WTC11 (cell line): ENCODE results near the gene GSTP1. TPM values are rescaled to one million over a fixed set of nuclear protein-coding genes. Genes with fewer than 3 reads are reported as not detected.

Experiments used
- ATAC-seq: fragments of 200-7000 bp; cut with Tn5 transposase; 2 replicates; pipeline ENCODE4 v1.10.0; 2021; ENCODE audit warnings: mild to moderate bottlenecking, moderate library complexity
- CTCF ChIA-PET: fragments of 300-600 bp; sonication (Branson Sonifier 250); formaldehyde crosslinking; loops from one replicate; lab custom pipeline; 2021; ENCODE audit warnings: antibody characterized with exemption; lab: Charles Lee
- POLR2A ChIA-PET: fragments of 350-600 bp; sonication (Branson Sonifier 250); formaldehyde crosslinking; loops from one replicate; lab custom pipeline; 2021; ENCODE audit warnings: antibody characterized with exemption; lab: Charles Lee
- DNase-seq: peaks from one replicate; pipeline ENCODE4 v3.0.0; 2021; ENCODE audit warnings: low spot score
- H3K27ac Mint-ChIP-seq: 2 replicates; pipeline ENCODE4 v1.8.0; 2021; ENCODE audit warnings: mixed read lengths
- H3K27me3 Mint-ChIP-seq: 2 replicates; pipeline ENCODE4 v1.8.0; 2021; ENCODE audit warnings: low read depth, mild to moderate bottlenecking, moderate library complexity, mixed read lengths
- H3K36me3 Mint-ChIP-seq: 2 replicates; pipeline ENCODE4 v1.8.0; 2021; ENCODE audit warnings: mixed read lengths
- H3K4me1 Mint-ChIP-seq: 2 replicates; pipeline ENCODE4 v1.8.0; 2022; ENCODE audit warnings: mixed read lengths
- H3K4me3 Mint-ChIP-seq: 2 replicates; pipeline ENCODE4 v1.8.0; 2021; ENCODE audit warnings: mild to moderate bottlenecking, moderate library complexity, mixed read lengths
- H3K9me3 Mint-ChIP-seq: 2 replicates; pipeline ENCODE4 v1.8.0; 2021; ENCODE audit warnings: mixed read lengths
- CBFB ChIP-seq: sonication (generic); formaldehyde crosslinking; IDR thresholded peaks from 2 replicates; pipeline ENCODE4 v1.8.1; 2022; ENCODE audit warnings: mild to moderate bottlenecking, low read depth, missing genetic modification reagents
- E2F4 ChIP-seq: sonication (generic); formaldehyde crosslinking; IDR thresholded peaks from 2 replicates; pipeline ENCODE4 v1.8.1; 2022; ENCODE audit warnings: low read depth, mild to moderate bottlenecking, moderate library complexity, missing genetic modification reagents, borderline replicate concordance
- EMX1 ChIP-seq: fragments of 250-450 bp; sonication (Bioruptor Pico); IDR thresholded peaks from 2 replicates; pipeline ENCODE4 v1.8.0; 2021; ENCODE audit warnings: mild to moderate bottlenecking
- FOXP4 ChIP-seq: sonication (generic); formaldehyde crosslinking; IDR thresholded peaks from 2 replicates; pipeline ENCODE4 v1.8.0; 2022; ENCODE audit warnings: mild to moderate bottlenecking, missing genetic modification reagents
- MXD4 ChIP-seq: fragments of 250-450 bp; sonication (Bioruptor Pico); IDR thresholded peaks from 2 replicates; pipeline ENCODE4 v1.8.0; 2021; ENCODE audit warnings: mild to moderate bottlenecking, moderate library complexity, borderline replicate concordance
- SMAD3 ChIP-seq: sonication (generic); formaldehyde crosslinking; IDR thresholded peaks from 2 replicates; pipeline ENCODE4 v1.8.0; 2022; ENCODE audit warnings: missing genetic modification reagents, mild to moderate bottlenecking, borderline replicate concordance
- SMAD4 ChIP-seq: sonication (generic); formaldehyde crosslinking; IDR thresholded peaks from 2 replicates; pipeline ENCODE4 v1.8.0; 2022; ENCODE audit warnings: mild to moderate bottlenecking, missing genetic modification reagents
- SP1 ChIP-seq: sonication (generic); formaldehyde crosslinking; conservative IDR thresholded peaks from 2 replicates; pipeline ENCODE4 v1.8.1; 2022; ENCODE audit warnings: missing genetic modification reagents
- TP53 ChIP-seq: sonication (generic); formaldehyde crosslinking; IDR thresholded peaks from 2 replicates; pipeline ENCODE4 v1.8.1; 2023; ENCODE audit warnings: mild to moderate bottlenecking, missing genetic modification reagents
- USF1 ChIP-seq: sonication (generic); formaldehyde crosslinking; IDR thresholded peaks from 2 replicates; pipeline ENCODE4 v1.8.0; 2022; ENCODE audit warnings: mild to moderate bottlenecking, missing genetic modification reagents
- USF2 ChIP-seq: sonication (generic); formaldehyde crosslinking; IDR thresholded peaks from 2 replicates; pipeline ENCODE4 v1.8.1; 2023; ENCODE audit warnings: mild to moderate bottlenecking, missing genetic modification reagents, moderate library complexity
- ZNF416 ChIP-seq: fragments of 250-450 bp; sonication (Bioruptor Pico); IDR thresholded peaks from 2 replicates; pipeline ENCODE4 v1.9.0; 2021; ENCODE audit warnings: mild to moderate bottlenecking, inconsistent platforms
- ZNF423 ChIP-seq: fragments of 250-450 bp; sonication (Bioruptor Pico); IDR thresholded peaks from 2 replicates; pipeline ENCODE4 v2.1.2; 2022; ENCODE audit warnings: mild to moderate bottlenecking, moderate library complexity
- ZNF671 ChIP-seq: fragments of 250-450 bp; sonication (Bioruptor Pico); IDR thresholded peaks from 2 replicates; pipeline ENCODE4 v1.8.0; 2021; ENCODE audit warnings: mild to moderate bottlenecking
- total RNA-seq: library from RNA; stranded (reverse); gene quantifications from 3 replicates; pipeline ENCODE4 v1.2.3, GENCODE V29; 2021
- TF ChIP-seq, protein P1 (sequence below): sonication (generic); formaldehyde crosslinking; IDR thresholded peaks from 2 replicates; pipeline ENCODE4 v1.8.0; 2022; ENCODE audit warnings: missing genetic modification reagents
- TF ChIP-seq, protein P2 (sequence below): sonication (generic); formaldehyde crosslinking; IDR thresholded peaks from 2 replicates; pipeline ENCODE4 v1.8.1; 2023; ENCODE audit warnings: mild to moderate bottlenecking, moderate library complexity, missing genetic modification reagents
- TF ChIP-seq, protein P3 (sequence below): fragments of 200-600 bp; IDR thresholded peaks from 2 replicates; pipeline ENCODE4 v1.8.0; 2022; ENCODE audit warnings: antibody characterized with exemption

GSTP1 gene
- total RNA-seq, 1 experiment from 2014 or later = 1,452 TPM

- Mint-ChIP-seq H3K27ac (no peak overlapping the region), H3K9me3 (peaks cover 11% of the 10 kb centered on the region), H3K4me3 (no peak overlapping the region), H3K27me3 (peaks cover 30% of the 10 kb centered on the region), H3K36me3 (peaks cover 6% of the 10 kb centered on the region), H3K4me1 (peaks cover 9% of the 10 kb centered on the region)
- DNase-seq (no peak), ATAC-seq (no peak)
- ChIA-PET POLR2A (no interaction called here), CTCF (interaction anchor here (1.5 kb wide), 1 partner anchor 39 kb away, joined by 3 read pairs; no protein-coding TSS in a partner anchor)
- TF ChIP-seq ZNF671 (CRISPR knock-in tag) (no peak), FOXP4 (CRISPR knock-in tag) (no peak), USF2 (CRISPR knock-in tag) (no peak), CBFB (CRISPR knock-in tag) (no peak), SP1 (CRISPR knock-in tag) (no peak), MXD4 (CRISPR knock-in tag) (no peak), SMAD4 (no peak), E2F4 (CRISPR knock-in tag) (no peak)
- TF ChIP-seq, protein P1, sequence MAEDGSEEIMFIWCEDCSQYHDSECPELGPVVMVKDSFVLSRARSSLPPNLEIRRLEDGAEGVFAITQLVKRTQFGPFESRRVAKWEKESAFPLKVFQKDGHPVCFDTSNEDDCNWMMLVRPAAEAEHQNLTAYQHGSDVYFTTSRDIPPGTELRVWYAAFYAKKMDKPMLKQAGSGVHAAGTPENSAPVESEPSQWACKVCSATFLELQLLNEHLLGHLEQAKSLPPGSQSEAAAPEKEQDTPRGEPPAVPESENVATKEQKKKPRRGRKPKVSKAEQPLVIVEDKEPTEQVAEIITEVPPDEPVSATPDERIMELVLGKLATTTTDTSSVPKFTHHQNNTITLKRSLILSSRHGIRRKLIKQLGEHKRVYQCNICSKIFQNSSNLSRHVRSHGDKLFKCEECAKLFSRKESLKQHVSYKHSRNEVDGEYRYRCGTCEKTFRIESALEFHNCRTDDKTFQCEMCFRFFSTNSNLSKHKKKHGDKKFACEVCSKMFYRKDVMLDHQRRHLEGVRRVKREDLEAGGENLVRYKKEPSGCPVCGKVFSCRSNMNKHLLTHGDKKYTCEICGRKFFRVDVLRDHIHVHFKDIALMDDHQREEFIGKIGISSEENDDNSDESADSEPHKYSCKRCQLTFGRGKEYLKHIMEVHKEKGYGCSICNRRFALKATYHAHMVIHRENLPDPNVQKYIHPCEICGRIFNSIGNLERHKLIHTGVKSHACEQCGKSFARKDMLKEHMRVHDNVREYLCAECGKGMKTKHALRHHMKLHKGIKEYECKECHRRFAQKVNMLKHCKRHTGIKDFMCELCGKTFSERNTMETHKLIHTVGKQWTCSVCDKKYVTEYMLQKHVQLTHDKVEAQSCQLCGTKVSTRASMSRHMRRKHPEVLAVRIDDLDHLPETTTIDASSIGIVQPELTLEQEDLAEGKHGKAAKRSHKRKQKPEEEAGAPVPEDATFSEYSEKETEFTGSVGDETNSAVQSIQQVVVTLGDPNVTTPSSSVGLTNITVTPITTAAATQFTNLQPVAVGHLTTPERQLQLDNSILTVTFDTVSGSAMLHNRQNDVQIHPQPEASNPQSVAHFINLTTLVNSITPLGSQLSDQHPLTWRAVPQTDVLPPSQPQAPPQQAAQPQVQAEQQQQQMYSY (CRISPR knock-in tag) = no peak
Measured at GRCh38 chr11:67574938-67575337, 8.7 kb upstream of the GSTP1 start.

DNA sequence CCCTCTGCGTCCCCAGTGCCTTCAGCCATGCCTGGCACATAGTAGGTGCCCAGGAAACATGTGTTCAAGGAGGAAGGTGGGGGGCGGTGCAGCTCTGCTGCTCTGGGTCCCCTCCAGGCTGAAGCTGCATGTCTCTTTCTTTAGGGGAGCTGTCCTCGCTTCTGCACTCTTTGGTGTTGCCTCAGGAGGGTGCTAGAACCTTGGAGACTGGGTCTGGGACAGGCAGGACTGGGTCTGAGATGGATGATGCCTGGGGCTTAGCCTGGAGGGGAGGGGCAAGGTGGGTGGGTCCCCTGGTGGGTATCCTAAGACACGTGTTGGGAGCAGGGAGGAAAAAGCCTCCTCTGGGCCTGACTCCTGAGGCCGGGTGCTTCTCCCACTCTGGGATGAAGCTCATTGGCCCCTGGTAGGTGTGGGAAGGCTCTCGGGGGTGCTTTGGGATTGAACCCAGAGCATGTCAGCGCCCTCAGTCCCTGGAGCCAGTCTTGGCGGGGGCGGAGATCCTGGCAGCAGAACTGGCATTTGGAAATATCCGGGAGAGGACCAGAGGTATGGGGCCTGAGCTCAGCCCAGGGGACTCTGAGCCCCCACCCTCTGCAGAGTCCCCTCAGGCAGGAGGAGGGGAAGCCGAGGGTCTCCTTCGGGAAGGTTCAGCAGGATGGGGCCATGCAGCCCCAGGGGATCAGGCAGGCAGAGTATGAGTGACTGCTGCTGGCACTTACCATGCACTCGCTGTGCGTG lies 6.7 kb upstream of the GSTP1 start:
- Mint-ChIP-seq H3K9me3 (peaks cover 4% of the 10 kb centered on the region), H3K27ac (no peak overlapping the region), H3K27me3 (peaks cover 26% of the 10 kb centered on the region), H3K4me3 (no peak overlapping the region), H3K36me3 (peaks cover 3% of the 10 kb centered on the region; the same call in 1 of the 2 replicates), H3K4me1 (peaks cover 27% of the 10 kb centered on the region)
- TF ChIP-seq USF1 = no peak
- no peak for TF ChIP-seq TP53 (CRISPR knock-in tag)
- no peak for TF ChIP-seq ZNF423 (CRISPR knock-in tag)
- no peak for TF ChIP-seq EMX1 (CRISPR knock-in tag)
- TF ChIP-seq, protein P2, sequence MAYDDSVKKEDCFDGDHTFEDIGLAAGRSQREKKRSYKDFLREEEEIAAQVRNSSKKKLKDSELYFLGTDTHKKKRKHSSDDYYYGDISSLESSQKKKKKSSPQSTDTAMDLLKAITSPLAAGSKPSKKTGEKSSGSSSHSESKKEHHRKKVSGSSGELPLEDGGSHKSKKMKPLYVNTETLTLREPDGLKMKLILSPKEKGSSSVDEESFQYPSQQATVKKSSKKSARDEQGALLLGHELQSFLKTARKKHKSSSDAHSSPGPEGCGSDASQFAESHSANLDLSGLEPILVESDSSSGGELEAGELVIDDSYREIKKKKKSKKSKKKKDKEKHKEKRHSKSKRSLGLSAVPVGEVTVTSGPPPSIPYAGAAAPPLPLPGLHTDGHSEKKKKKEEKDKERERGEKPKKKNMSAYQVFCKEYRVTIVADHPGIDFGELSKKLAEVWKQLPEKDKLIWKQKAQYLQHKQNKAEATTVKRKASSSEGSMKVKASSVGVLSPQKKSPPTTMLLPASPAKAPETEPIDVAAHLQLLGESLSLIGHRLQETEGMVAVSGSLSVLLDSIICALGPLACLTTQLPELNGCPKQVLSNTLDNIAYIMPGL (CRISPR knock-in tag) = no peak
- TF ChIP-seq SMAD3 (CRISPR knock-in tag) = no peak
- no peak for TF ChIP-seq ZNF416 (CRISPR knock-in tag)
- TF ChIP-seq, protein P3, sequence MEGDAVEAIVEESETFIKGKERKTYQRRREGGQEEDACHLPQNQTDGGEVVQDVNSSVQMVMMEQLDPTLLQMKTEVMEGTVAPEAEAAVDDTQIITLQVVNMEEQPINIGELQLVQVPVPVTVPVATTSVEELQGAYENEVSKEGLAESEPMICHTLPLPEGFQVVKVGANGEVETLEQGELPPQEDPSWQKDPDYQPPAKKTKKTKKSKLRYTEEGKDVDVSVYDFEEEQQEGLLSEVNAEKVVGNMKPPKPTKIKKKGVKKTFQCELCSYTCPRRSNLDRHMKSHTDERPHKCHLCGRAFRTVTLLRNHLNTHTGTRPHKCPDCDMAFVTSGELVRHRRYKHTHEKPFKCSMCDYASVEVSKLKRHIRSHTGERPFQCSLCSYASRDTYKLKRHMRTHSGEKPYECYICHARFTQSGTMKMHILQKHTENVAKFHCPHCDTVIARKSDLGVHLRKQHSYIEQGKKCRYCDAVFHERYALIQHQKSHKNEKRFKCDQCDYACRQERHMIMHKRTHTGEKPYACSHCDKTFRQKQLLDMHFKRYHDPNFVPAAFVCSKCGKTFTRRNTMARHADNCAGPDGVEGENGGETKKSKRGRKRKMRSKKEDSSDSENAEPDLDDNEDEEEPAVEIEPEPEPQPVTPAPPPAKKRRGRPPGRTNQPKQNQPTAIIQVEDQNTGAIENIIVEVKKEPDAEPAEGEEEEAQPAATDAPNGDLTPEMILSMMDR = no peak
- TF ChIP-seq E2F4 (CRISPR knock-in tag) = no peak
- ATAC-seq (peak; percentile 59), DNase-seq (peak; percentile 50)
- ChIA-PET CTCF (interaction anchor here (0.7 to 2.9 kb wide), 8 partner anchors 16 to 229 kb away, joined by 3 to 32 read pairs (median 4); partner anchors contain the start of gene NUDT8), POLR2A (no interaction called here)
